WTC11 (cell line): ENCODE data around the gene TULP3.

ENCODE experiments used
- TF ChIP-seq, protein P1 (sequence below): sonication (generic); formaldehyde crosslinking; IDR thresholded peaks from 2 replicates; pipeline ENCODE4 v1.8.1; 2022; ENCODE audit warnings: low read depth, missing genetic modification reagents, borderline replicate concordance
- TF ChIP-seq, protein P2 (sequence below): sonication (generic); formaldehyde crosslinking; IDR thresholded peaks from 2 replicates; pipeline ENCODE4 v1.8.0; 2022; ENCODE audit warnings: mild to moderate bottlenecking, missing genetic modification reagents
- TF ChIP-seq, protein P3 (sequence below): sonication (generic); formaldehyde crosslinking; IDR thresholded peaks from 2 replicates; pipeline ENCODE4 v1.8.1; 2023; ENCODE audit warnings: mild to moderate bottlenecking, missing genetic modification reagents, moderate library complexity
- TF ChIP-seq, protein P4 (sequence below): fragments of 200-600 bp; IDR thresholded peaks from 2 replicates; pipeline ENCODE4 v1.8.0; 2022; ENCODE audit warnings: antibody characterized with exemption

DNA sequence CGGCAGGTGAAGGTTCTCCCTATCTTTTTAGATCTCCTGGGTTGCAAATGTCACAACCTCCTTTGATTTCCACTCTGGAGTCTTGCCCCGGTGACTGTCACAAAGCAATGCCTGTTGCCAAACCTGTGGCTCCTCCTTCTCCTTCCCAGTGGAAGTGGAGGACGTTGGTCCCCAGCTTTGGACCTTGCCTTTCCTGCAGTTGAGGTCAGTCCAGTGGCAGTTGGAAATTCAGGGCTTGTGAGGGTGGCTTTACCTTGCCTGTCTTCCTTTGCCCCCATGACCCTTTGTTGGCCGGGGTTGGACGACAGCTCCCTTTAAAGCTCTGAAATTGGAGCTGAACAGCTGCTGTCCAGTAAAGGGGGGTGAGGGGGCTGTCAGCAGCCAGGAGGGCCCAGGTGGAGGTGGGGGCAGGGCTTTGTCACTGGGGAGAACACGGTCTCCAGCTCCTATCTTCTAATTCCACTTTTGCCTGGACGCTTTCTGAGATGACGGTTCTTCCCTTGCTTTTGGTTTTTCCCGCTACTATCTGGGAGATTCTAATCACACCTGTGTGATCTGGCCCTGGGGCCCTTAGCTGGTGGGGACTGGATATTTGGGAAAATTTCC is 72.6 kb downstream of the TULP3 start:
- TF ChIP-seq, protein P1, sequence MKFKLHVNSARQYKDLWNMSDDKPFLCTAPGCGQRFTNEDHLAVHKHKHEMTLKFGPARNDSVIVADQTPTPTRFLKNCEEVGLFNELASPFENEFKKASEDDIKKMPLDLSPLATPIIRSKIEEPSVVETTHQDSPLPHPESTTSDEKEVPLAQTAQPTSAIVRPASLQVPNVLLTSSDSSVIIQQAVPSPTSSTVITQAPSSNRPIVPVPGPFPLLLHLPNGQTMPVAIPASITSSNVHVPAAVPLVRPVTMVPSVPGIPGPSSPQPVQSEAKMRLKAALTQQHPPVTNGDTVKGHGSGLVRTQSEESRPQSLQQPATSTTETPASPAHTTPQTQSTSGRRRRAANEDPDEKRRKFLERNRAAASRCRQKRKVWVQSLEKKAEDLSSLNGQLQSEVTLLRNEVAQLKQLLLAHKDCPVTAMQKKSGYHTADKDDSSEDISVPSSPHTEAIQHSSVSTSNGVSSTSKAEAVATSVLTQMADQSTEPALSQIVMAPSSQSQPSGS (CRISPR knock-in tag) = no peak
- TF ChIP-seq, protein P2, sequence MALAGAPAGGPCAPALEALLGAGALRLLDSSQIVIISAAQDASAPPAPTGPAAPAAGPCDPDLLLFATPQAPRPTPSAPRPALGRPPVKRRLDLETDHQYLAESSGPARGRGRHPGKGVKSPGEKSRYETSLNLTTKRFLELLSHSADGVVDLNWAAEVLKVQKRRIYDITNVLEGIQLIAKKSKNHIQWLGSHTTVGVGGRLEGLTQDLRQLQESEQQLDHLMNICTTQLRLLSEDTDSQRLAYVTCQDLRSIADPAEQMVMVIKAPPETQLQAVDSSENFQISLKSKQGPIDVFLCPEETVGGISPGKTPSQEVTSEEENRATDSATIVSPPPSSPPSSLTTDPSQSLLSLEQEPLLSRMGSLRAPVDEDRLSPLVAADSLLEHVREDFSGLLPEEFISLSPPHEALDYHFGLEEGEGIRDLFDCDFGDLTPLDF (CRISPR knock-in tag) = no peak
- TF ChIP-seq, protein P3, sequence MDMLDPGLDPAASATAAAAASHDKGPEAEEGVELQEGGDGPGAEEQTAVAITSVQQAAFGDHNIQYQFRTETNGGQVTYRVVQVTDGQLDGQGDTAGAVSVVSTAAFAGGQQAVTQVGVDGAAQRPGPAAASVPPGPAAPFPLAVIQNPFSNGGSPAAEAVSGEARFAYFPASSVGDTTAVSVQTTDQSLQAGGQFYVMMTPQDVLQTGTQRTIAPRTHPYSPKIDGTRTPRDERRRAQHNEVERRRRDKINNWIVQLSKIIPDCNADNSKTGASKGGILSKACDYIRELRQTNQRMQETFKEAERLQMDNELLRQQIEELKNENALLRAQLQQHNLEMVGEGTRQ (CRISPR knock-in tag) = no peak
- TF ChIP-seq, protein P4, sequence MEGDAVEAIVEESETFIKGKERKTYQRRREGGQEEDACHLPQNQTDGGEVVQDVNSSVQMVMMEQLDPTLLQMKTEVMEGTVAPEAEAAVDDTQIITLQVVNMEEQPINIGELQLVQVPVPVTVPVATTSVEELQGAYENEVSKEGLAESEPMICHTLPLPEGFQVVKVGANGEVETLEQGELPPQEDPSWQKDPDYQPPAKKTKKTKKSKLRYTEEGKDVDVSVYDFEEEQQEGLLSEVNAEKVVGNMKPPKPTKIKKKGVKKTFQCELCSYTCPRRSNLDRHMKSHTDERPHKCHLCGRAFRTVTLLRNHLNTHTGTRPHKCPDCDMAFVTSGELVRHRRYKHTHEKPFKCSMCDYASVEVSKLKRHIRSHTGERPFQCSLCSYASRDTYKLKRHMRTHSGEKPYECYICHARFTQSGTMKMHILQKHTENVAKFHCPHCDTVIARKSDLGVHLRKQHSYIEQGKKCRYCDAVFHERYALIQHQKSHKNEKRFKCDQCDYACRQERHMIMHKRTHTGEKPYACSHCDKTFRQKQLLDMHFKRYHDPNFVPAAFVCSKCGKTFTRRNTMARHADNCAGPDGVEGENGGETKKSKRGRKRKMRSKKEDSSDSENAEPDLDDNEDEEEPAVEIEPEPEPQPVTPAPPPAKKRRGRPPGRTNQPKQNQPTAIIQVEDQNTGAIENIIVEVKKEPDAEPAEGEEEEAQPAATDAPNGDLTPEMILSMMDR = no peak
